Testis (tissue), 3 donors: ENCODE measurements around the gene CDC20. TPM values are rescaled to one million over a fixed set of nuclear protein-coding genes. Genes with fewer than 3 reads are reported as not detected.

ENCODE experiments used
- DNase-seq: peaks from one replicate; pipeline ENCODE4 v3.0.0-alpha.2; 2019
- H3K27ac ChIP-seq, 2 donors: fragments of 200-600 bp; sonication (generic); one replicate each; pipeline ENCODE4 v1.5.1; 2019
- H3K27me3 ChIP-seq: fragments of 200-600 bp; sonication (generic); one replicate; pipeline ENCODE4 v1.5.1; 2019
- H3K36me3 ChIP-seq: fragments of 200-600 bp; sonication (generic); one replicate; pipeline ENCODE4 v1.5.1; 2017; ENCODE audit warnings: low read depth; ENCODE audit errors: missing control alignments
- H3K4me1 ChIP-seq: fragments of 200-600 bp; sonication (generic); one replicate; pipeline ENCODE4 v1.5.1; 2019
- H3K4me3 ChIP-seq, 2 donors: fragments of 200-600 bp; sonication (generic); one replicate each; pipeline ENCODE4 v1.5.1; 2017 to 2019
- H3K9me3 ChIP-seq: fragments of 200-600 bp; sonication (generic); one replicate; pipeline ENCODE4 v1.5.1; 2017
- POLR2A ChIP-seq: fragments of 450-650 bp; IDR thresholded peaks from one replicate; pipeline ENCODE4 v1.6.1; 2017; ENCODE audit warnings: antibody characterized with exemption, mild to moderate bottlenecking, moderate library complexity
- WGBS, 2 donors: methylation state at CpG; one replicate each; pipeline ENCODE4 v1.1.5; 2018; 5-methylcytosine and 5-hydroxymethylcytosine counted together
- intact Hi-C: fragments of 100-400 bp; cut with DNase I; formaldehyde crosslinking; loops from one replicate; pipeline ENCODE4 v1.15.1; 2023; ENCODE audit warnings: low total_unique reads
- polyA plus RNA-seq: library from polyadenylated mRNA; stranded (reverse); fragments of 350-450 nt; fragmentation: Illumina TruSeq; extraction: RNeasy Lipid Tissue Mini Kit (QIAGEN cat#74804); gene quantifications from one replicate; pipeline ENCODE4 v1.2.3, GENCODE V29; 2014; ENCODE audit warnings: low read depth, low replicate concordance; ENCODE audit not compliant: insufficient read depth
- total RNA-seq, 2 donors: library from RNA; depleted of rRNA; stranded (reverse); fragments of >200 nt; gene quantifications; one replicate each; pipeline ENCODE4 v1.2.3, GENCODE V29; 2016
- TF ChIP-seq, protein P1 (sequence below), 3 experiments: fragments of 450-650 bp in 2 of 3; fragments of 200-600 bp in 1 of 3; sonication (generic) in 1 of 3; IDR thresholded peaks; one replicate each; pipeline ENCODE4 v1.5.1; 2016 to 2019; ENCODE audit warnings: antibody characterized with exemption in 3 of 3, mild to moderate bottlenecking in 2 of 3, moderate library complexity in 1 of 3

Gene CDC20
- total and polyA plus RNA-seq, 3 donors from 2014 or later, result 44.7 to 135 (median 48.6) TPM

DNA sequence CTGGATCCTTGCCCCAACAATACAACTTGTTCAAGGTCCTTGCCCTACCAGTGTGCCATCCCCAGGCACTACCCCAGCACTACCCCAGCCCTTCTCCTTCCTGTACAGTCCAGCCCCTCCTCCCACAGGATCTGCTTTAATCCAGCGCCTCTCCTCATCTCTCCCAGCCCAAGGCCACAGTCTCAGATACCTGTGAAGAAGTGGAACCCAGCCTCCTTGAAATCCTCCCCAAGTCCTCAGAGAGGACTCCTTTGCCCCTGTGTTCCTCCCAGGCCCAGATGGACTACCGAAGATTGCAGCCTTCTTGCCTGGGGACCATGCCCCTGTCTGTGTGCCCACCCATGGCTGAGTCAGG, 6.5 kb upstream of the CDC20 start:
- Histone ChIP-seq H3K27me3 (no peaks in the 10 kb centered on the region), H3K4me3 (no peak overlapping the region), H3K36me3 (no peaks in the 10 kb centered on the region), H3K9me3 (no peaks in the 10 kb centered on the region), H3K4me1 (no peaks in the 10 kb centered on the region), H3K27ac (no peak overlapping the region)
- whole genome bisulfite sequencing, 2 donors, result 90 to 94% methylated on average over 2 of the region's 2 CpGs
- DNase-seq, result no peak
- TF ChIP-seq, protein P1, sequence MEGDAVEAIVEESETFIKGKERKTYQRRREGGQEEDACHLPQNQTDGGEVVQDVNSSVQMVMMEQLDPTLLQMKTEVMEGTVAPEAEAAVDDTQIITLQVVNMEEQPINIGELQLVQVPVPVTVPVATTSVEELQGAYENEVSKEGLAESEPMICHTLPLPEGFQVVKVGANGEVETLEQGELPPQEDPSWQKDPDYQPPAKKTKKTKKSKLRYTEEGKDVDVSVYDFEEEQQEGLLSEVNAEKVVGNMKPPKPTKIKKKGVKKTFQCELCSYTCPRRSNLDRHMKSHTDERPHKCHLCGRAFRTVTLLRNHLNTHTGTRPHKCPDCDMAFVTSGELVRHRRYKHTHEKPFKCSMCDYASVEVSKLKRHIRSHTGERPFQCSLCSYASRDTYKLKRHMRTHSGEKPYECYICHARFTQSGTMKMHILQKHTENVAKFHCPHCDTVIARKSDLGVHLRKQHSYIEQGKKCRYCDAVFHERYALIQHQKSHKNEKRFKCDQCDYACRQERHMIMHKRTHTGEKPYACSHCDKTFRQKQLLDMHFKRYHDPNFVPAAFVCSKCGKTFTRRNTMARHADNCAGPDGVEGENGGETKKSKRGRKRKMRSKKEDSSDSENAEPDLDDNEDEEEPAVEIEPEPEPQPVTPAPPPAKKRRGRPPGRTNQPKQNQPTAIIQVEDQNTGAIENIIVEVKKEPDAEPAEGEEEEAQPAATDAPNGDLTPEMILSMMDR (IDR thresholded peaks at IDR 0.05), result no peak
- TF ChIP-seq POLR2A, result no peak
- intact Hi-C loops, result no loop called here

DNA sequence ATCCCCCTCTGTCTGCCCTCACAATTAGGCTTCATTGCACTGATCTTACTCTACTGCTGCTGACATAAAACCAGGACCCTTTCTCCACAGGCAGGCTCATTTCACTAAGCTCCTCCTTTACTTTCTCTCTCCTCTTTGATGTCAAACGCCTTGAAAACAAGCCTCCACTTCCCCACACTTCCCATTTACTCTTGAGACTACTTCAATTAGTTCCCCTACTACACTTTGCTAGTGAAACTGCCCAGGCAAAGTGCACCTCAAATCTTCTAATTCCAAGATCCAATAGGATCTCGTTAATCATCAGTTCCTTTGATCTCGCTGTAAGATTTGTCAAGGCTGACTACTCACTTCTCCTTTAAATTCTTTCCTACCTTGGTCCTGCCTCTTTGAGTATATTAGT, 5.9 kb upstream of the CDC20 start:
- H3K9me3 ChIP-seq, result no peaks in the 10 kb centered on the region
- no peaks in the 10 kb centered on the region for H3K36me3 ChIP-seq
- H3K4me1 ChIP-seq, result no peaks in the 10 kb centered on the region
- WGBS, 2 donors, result 59 to 71% methylated on average over 2 to 3 of the region's 3 CpGs
- TF ChIP-seq, protein P1 (IDR thresholded peaks at IDR 0.05), result no peak
- no peak for TF ChIP-seq POLR2A
- no peak overlapping the region for H3K4me3 ChIP-seq
- H3K27ac ChIP-seq, result no peak overlapping the region
- no peak for DNase-seq
- intact Hi-C loops, result no loop called here
- H3K27me3 ChIP-seq, result no peaks in the 10 kb centered on the region

DNA sequence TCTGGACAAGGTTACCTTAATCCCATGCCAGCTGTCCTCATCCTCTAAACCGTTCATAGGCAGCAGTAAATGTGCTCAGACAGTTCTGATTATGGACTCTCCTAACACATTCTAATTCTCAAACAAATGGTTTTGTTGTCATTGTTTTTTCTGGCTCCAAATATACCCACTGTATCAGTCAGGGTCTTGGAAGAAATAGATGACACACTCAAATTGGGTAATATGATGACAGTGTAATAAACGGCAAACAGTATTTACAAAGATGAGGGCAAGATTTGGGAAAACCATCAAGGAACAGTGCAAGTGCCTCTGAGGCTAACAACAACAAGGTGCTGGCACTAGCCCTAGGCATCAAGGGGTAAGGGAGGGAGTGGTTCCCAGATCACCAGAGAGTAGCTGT, 4.3 kb upstream of the CDC20 start:
- Histone ChIP-seq H3K9me3 (no peaks in the 10 kb centered on the region), H3K4me1 (no peaks in the 10 kb centered on the region), H3K27ac (no peak overlapping the region), H3K27me3 (no peaks in the 10 kb centered on the region), H3K36me3 (no peaks in the 10 kb centered on the region), H3K4me3 (no peak overlapping the region)
- TF ChIP-seq POLR2A, result no peak
- TF ChIP-seq, protein P1 (IDR thresholded peaks at IDR 0.05), result no peak
- intact Hi-C loops, result no loop called here
- 82 to 83% methylated on average over 2 of the region's 2 CpGs for WGBS, 2 donors
- DNase-seq, result no peak

GRCh38 chr1:43354936-43355335, 3.8 kb upstream of the CDC20 start:
- Histone ChIP-seq H3K27me3 (no peaks in the 10 kb centered on the region), H3K4me3 (no peak overlapping the region), H3K9me3 (no peaks in the 10 kb centered on the region), H3K4me1 (no peaks in the 10 kb centered on the region), H3K36me3 (no peaks in the 10 kb centered on the region), H3K27ac (no peak overlapping the region)
- intact Hi-C loops, result no loop called here
- TF ChIP-seq, protein P1 (IDR thresholded peaks at IDR 0.05), result no peak
- no peak for TF ChIP-seq POLR2A
- DNase-seq, result no peak
- WGBS, 2 donors, result 93 to 97% methylated on average over 2 of the region's 2 CpGs

GRCh38 chr1:43357251-43357650, 1.5 kb upstream of the CDC20 start:
- TF ChIP-seq, protein P1 (IDR thresholded peaks at IDR 0.05), result no peak
- TF ChIP-seq POLR2A, result no peak
- Histone ChIP-seq H3K27me3 (no peaks in the 10 kb centered on the region), H3K36me3 (no peaks in the 10 kb centered on the region), H3K27ac (no peak overlapping the region), H3K4me3 (no peak overlapping the region), H3K9me3 (no peaks in the 10 kb centered on the region), H3K4me1 (no peaks in the 10 kb centered on the region)
- DNase-seq, result no peak
- WGBS, 2 donors, result 70 to 73% methylated on average over 4 of the region's 4 CpGs
- intact Hi-C loops, result no loop called here
